ENCODE data around the gene AMMECR1.

Gene AMMECR1

GRCh38 chrX:110358548-110358947, 40.7 kb upstream of the AMMECR1 start, which contains the start of gene RTL9:
TSS of gene RTL9 (plus strand) at chrX:110358848. CDS start at chrX:110450618, 91,770 bp downstream.
- Histone ChIP-seq H3K27ac (ENCODE audit: low read length) (no peak within 1 kb of the TSS), H4K20me1 (ENCODE audit: insufficient read depth, low read length) (no peaks in the 10 kb centered on the region), H3K9me3 (ENCODE audit: insufficient read depth, low read length, severe bottlenecking) (no peaks in the 10 kb centered on the region), H3K9ac (ENCODE audit: low read depth, low read length) (no peak within 1 kb of the TSS), H3K4me1 (ENCODE audit: insufficient read depth, low read length) (no peaks in the 10 kb centered on the region), H3K36me3 (ENCODE audit: insufficient read depth, low read length) (no peaks in the 10 kb centered on the region), H3K4me2 (ENCODE audit: insufficient read depth, low read length) (no peak within 1 kb of the TSS), H2AFZ (ENCODE audit: low read depth, low read length) (no peak within 1 kb of the TSS), H3K27me3 (ENCODE audit: insufficient read depth, low read length, poor library complexity) (no peaks in the 10 kb centered on the region), H3K79me2 (ENCODE audit: insufficient read depth, low read length) (no peaks in the 10 kb centered on the region), H3K4me3 (ENCODE audit: low read depth in 1 of 2, low read length in 2 of 2) (no peak within 1 kb of the TSS)
- no peak for TF ChIP-seq CTCF (IDR thresholded peaks at IDR 0.05; ENCODE audit: borderline replicate concordance, extremely low read depth, low read length, poor library complexity, severe bottlenecking)
- no peak for TF ChIP-seq EZH2 (IDR thresholded peaks at IDR 0.05; ENCODE audit: borderline replicate concordance, low read depth, low read length, severe bottlenecking)
- DNase-seq (no peak), ATAC-seq (ENCODE audit: insufficient read depth, low read depth) (no peak)

GRCh38 chrX:110346681-110347080, 28.8 kb upstream of the AMMECR1 start:
- no peak overlapping the region for H3K4me3 ChIP-seq (ENCODE audit: low read depth in 1 of 2, low read length in 2 of 2)
- H3K9me3 ChIP-seq (ENCODE audit: insufficient read depth, low read length, severe bottlenecking), result no peaks in the 10 kb centered on the region
- peaks cover 2% of the 10 kb centered on the region for H3K4me1 ChIP-seq (ENCODE audit: insufficient read depth, low read length)
- DNase-seq, result no peak
- no peak overlapping the region for H3K9ac ChIP-seq (ENCODE audit: low read depth, low read length)
- TF ChIP-seq CTCF (IDR thresholded peaks at IDR 0.05; ENCODE audit: borderline replicate concordance, extremely low read depth, low read length, poor library complexity, severe bottlenecking), result no peak
- TF ChIP-seq EZH2 (IDR thresholded peaks at IDR 0.05; ENCODE audit: borderline replicate concordance, low read depth, low read length, severe bottlenecking), result no peak
- H3K36me3 ChIP-seq (ENCODE audit: insufficient read depth, low read length), result no peaks in the 10 kb centered on the region
- no peaks in the 10 kb centered on the region for H3K79me2 ChIP-seq (ENCODE audit: insufficient read depth, low read length)
- H4K20me1 ChIP-seq (ENCODE audit: insufficient read depth, low read length), result no peaks in the 10 kb centered on the region
- no peak overlapping the region for H3K4me2 ChIP-seq (ENCODE audit: insufficient read depth, low read length)
- H2AFZ ChIP-seq (ENCODE audit: low read depth, low read length), result no peak overlapping the region
- ATAC-seq (ENCODE audit: insufficient read depth, low read depth), result no peak
- H3K27me3 ChIP-seq (ENCODE audit: insufficient read depth, low read length, poor library complexity), result no peaks in the 10 kb centered on the region
- no peak overlapping the region for H3K27ac ChIP-seq (ENCODE audit: low read length)

GRCh38 chrX:110341189-110342035, 23.5 kb upstream of the AMMECR1 start:
- H2AFZ ChIP-seq (ENCODE audit: low read depth, low read length), result peak overlapping the region; percentile 54
- H3K79me2 ChIP-seq (ENCODE audit: insufficient read depth, low read length), result no peaks in the 10 kb centered on the region
- no peak for TF ChIP-seq CTCF (IDR thresholded peaks at IDR 0.05; ENCODE audit: borderline replicate concordance, extremely low read depth, low read length, poor library complexity, severe bottlenecking)
- TF ChIP-seq EZH2 (IDR thresholded peaks at IDR 0.05; ENCODE audit: borderline replicate concordance, low read depth, low read length, severe bottlenecking), result no peak
- no peaks in the 10 kb centered on the region for H3K36me3 ChIP-seq (ENCODE audit: insufficient read depth, low read length)
- no peaks in the 10 kb centered on the region for H4K20me1 ChIP-seq (ENCODE audit: insufficient read depth, low read length)
- ATAC-seq (ENCODE audit: insufficient read depth, low read depth), result peak; percentile 95
- peak overlapping the region; percentile 18; the same call in 1 of the 2 replicates for H3K9ac ChIP-seq (ENCODE audit: low read depth, low read length)
- H3K27ac ChIP-seq (ENCODE audit: low read length), result peak overlapping the region; percentile 60; the same call in 1 of the 2 replicates
- peak; percentile 40 for DNase-seq
- H3K27me3 ChIP-seq (ENCODE audit: insufficient read depth, low read length, poor library complexity), result no peaks in the 10 kb centered on the region
- H3K4me3 ChIP-seq (ENCODE audit: low read depth in 1 of 2, low read length in 2 of 2), result no peak overlapping the region
- H3K4me2 ChIP-seq (ENCODE audit: insufficient read depth, low read length), result peak overlapping the region; percentile 36; the same call in 1 of the 2 replicates
- H3K4me1 ChIP-seq (ENCODE audit: insufficient read depth, low read length), result peaks cover 17% of the 10 kb centered on the region
- no peaks in the 10 kb centered on the region for H3K9me3 ChIP-seq (ENCODE audit: insufficient read depth, low read length, severe bottlenecking)
